Spleen (tissue), 11 donors: ENCODE data around the gene XRCC1. TPM values are rescaled to one million over a fixed set of nuclear protein-coding genes. Genes with fewer than 3 reads are reported as not detected.

ENCODE experiments used
- DNase-seq: peaks from one replicate; pipeline ENCODE4 v3.0.0-alpha.2; 2020
- H3K27ac ChIP-seq, 8 donors: fragments of 200-600 bp; sonication (generic) in 7 of 8; 1 replicate in 4 of 8; 2 replicates in 4 of 8; pipeline versions ENCODE4 v1.5.0 to v1.8.0; 2016 to 2021; ENCODE audit warnings: inconsistent platforms in 4 of 8, mild to moderate bottlenecking in 4 of 8, moderate library complexity in 1 of 8
- H3K27me3 ChIP-seq, 7 donors: fragments of 200-600 bp; sonication (generic) in 6 of 7; replicated peaks in 1 of 7; 1 replicate in 4 of 7; 2 replicates in 3 of 7; pipeline versions ENCODE4 v1.5.0 to v1.8.0; 2016 to 2021; ENCODE audit warnings: inconsistent platforms in 3 of 7, mild to moderate bottlenecking in 1 of 7
- H3K36me3 ChIP-seq, 6 donors: fragments of 200-600 bp; sonication (generic) in 5 of 6; 1 replicate in 4 of 6; 2 replicates in 2 of 6; pipeline versions ENCODE4 v1.5.0 to v1.8.0; 2016 to 2021; ENCODE audit warnings: inconsistent platforms in 2 of 6
- H3K4me1 ChIP-seq, 6 donors: fragments of 200-600 bp; sonication (generic) in 5 of 6; 1 replicate in 3 of 6; 2 replicates in 3 of 6; pipeline versions ENCODE4 v1.5.0 to v1.8.0; 2016 to 2021; ENCODE audit warnings: inconsistent platforms in 3 of 6
- H3K4me3 ChIP-seq, 8 donors: fragments of 200-600 bp; sonication (generic) in 7 of 8; 1 replicate in 4 of 8; 2 replicates in 4 of 8; pipeline versions ENCODE4 v1.5.0 to v1.8.0; 2016 to 2021; ENCODE audit warnings: inconsistent platforms in 4 of 8, mild to moderate bottlenecking in 4 of 8, moderate library complexity in 2 of 8
- H3K9me3 ChIP-seq, 8 donors: fragments of 200-600 bp; sonication (generic) in 7 of 8; 1 replicate in 4 of 8; 2 replicates in 4 of 8; pipeline versions ENCODE4 v1.5.0 to v1.8.0; 2016 to 2021; ENCODE audit warnings: inconsistent platforms in 4 of 8
- CTCF ChIP-seq, 11 experiments: fragments of 200-600 bp in 7 of 11; fragments of 450-650 bp in 4 of 11; sonication (generic) in 4 of 11; IDR thresholded peaks in 8 of 11; conservative IDR thresholded peaks in 3 of 11; 1 replicate in 7 of 11; 2 replicates in 4 of 11; pipeline versions ENCODE4 v1.4.0 to v1.8.0; 2016 to 2021; ENCODE audit warnings: antibody characterized with exemption in 11 of 11, inconsistent platforms in 4 of 11, mild to moderate bottlenecking in 1 of 11
- POLR2A ChIP-seq, 3 donors: fragments of 450-650 bp; IDR thresholded peaks; one replicate each; pipeline ENCODE4 v1.5.1; 2017; ENCODE audit warnings: antibody characterized with exemption in 3 of 3, mild to moderate bottlenecking in 1 of 3
- POLR2AphosphoS5 ChIP-seq, 3 donors: sonication (generic); formaldehyde crosslinking; IDR thresholded peaks; one replicate each; pipeline ENCODE4 v1.5.1; 2017; ENCODE audit warnings: antibody characterized with exemption in 3 of 3
- WGBS, 5 donors: extraction: QIAGEN DNeasy Blood & Tissue Kit in 3 of 5; methylation state at CpG; one replicate each; pipeline versions ENCODE4 v1.1.5 to v1.1.7; 2013 to 2018; 5-methylcytosine and 5-hydroxymethylcytosine counted together
- intact Hi-C: fragments of 100-400 bp; cut with DNase I; formaldehyde crosslinking; loops from one replicate; pipeline ENCODE4 v1.15.0; 2023; ENCODE audit warnings: low total_unique reads
- polyA plus RNA-seq, 3 donors: library from polyadenylated mRNA; stranded (reverse); fragments of 200-250 nt; gene quantifications; one replicate each; pipeline ENCODE4 v1.2.1, GENCODE V29; 2013
- total RNA-seq, 7 donors: library from RNA; depleted of rRNA in 3 of 7; stranded (reverse); fragments of >200 nt in 3 of 7; fragmentation: NEBNext Ultra II Directional in 4 of 7; extraction: Animal tissue kit (Norgen Biotek cat#: 25700) in 4 of 7; gene quantifications; one replicate each; pipeline versions ENCODE4 v1.1.0 to v1.2.1, GENCODE V29; 2016 to 2021
- donor health status: healthy with polysubstance abuse.
- donor health status: DM: no; HTN: no; CAD: no; lungs with moderate emphysema.
- donor health status: DM: no; HTN: no; CAD: no.
- donor health status: Bipolar disorder and iron deficiency.
- donor health status: healthy.
- donor health status: DM: no; HTN: no; CAD: no.
- donor health status: DM: yes; HTN: yes; CAD: no.

Gene XRCC1
- total and polyA plus RNA-seq, 10 donors = 16.0 to 32.0 (median 25.1) TPM

GRCh38 chr19:43532962-43533545 lies 42.3 kb downstream of the XRCC1 start, which contains the start of gene ZNF575:
Gene ZNF575 (plus strand): TSS chr19:43533188. CDS start chr19:43534423, 1,235 bp downstream.
- Histone ChIP-seq H3K27me3 (no peaks in the 10 kb centered on the region), H3K9me3 (peaks cover 0 to under 1% (median 0%) of the 10 kb centered on the region in 8 donors), H3K4me3 (peak within 1 kb of the TSS; percentile 50 to 90 (median 73)), H3K36me3 (peaks cover 0 to 17% (median 5%) of the 10 kb centered on the region in 6 donors), H3K27ac (peak within 1 kb of the TSS; percentile 71 to 95 (median 87)), H3K4me1 (peaks cover 7 to 59% (median 36%) of the 10 kb centered on the region in 6 donors)
- TF ChIP-seq POLR2A (IDR thresholded peaks at IDR 0.05) (no peak), CTCF (IDR thresholded peaks at IDR 0.05 in 8 of 11, conservative IDR thresholded peaks at IDR 0.05 in 3 of 11) (peak in 3 of 11 experiments; percentile 9 to 29 (median 26)), POLR2AphosphoS5 (IDR thresholded peaks at IDR 0.05) (peak; percentile 79 to 86 (median 84))
- intact Hi-C loops = loop anchor here (10.0 kb wide), 1 partner anchor 52 kb away; no protein-coding TSS in a partner anchor
- DNase-seq = peak; percentile 97
- 0 to 1% (median 0%) methylated on average over 29 to 47 of the region's 47 CpGs for WGBS, 5 donors

- intact Hi-C loops = loop anchor here (10.0 kb wide), 1 partner anchor 52 kb away; no protein-coding TSS in a partner anchor
- 1 to 3% (median 1%) methylated on average over 13 to 16 of the region's 16 CpGs for WGBS, 5 donors
These were observed 42.8 kb downstream of the XRCC1 start for GRCh38 chr19:43532571-43532961.

GRCh38 chr19:43527860-43528622 lies 47.3 kb downstream of the XRCC1 start:
- no peak for DNase-seq
- H3K4me1 ChIP-seq = peaks cover 28 to 82% (median 53%) of the 10 kb centered on the region in 6 donors
- WGBS, 5 donors = 60 to 72% (median 67%) methylated on average over 13 of the region's 13 CpGs
- no peaks in the 10 kb centered on the region for H3K9me3 ChIP-seq
- peak overlapping the region in 7 of 8 donors; percentile 81 to 90 (median 86) for H3K27ac ChIP-seq
- H3K4me3 ChIP-seq = peak overlapping the region in 3 of 8 donors; percentile 81 to 90 (median 90)
- peaks cover 0 to 6% (median 0%) of the 10 kb centered on the region in 6 donors for H3K36me3 ChIP-seq
- TF ChIP-seq CTCF (IDR thresholded peaks at IDR 0.05 in 8 of 11, conservative IDR thresholded peaks at IDR 0.05 in 3 of 11) (no peak), POLR2AphosphoS5 (IDR thresholded peaks at IDR 0.05) (no peak), POLR2A (IDR thresholded peaks at IDR 0.05) (no peak)
- intact Hi-C loops = no loop called here
- no peaks in the 10 kb centered on the region for H3K27me3 ChIP-seq

More at GRCh38 chr19:43532571-43532961, 42.8 kb downstream of the XRCC1 start:
- no peaks in the 10 kb centered on the region for H3K27me3 ChIP-seq
- peak overlapping the region; percentile 71 to 95 (median 87) for H3K27ac ChIP-seq
- peak; percentile 87 for DNase-seq
- H3K4me3 ChIP-seq = peak overlapping the region; percentile 50 to 90 (median 73)
- TF ChIP-seq POLR2AphosphoS5 (IDR thresholded peaks at IDR 0.05) (no peak), POLR2A (IDR thresholded peaks at IDR 0.05) (no peak), CTCF (IDR thresholded peaks at IDR 0.05 in 8 of 11, conservative IDR thresholded peaks at IDR 0.05 in 3 of 11) (no peak)
- H3K4me1 ChIP-seq = peaks cover 8 to 64% (median 39%) of the 10 kb centered on the region in 6 donors
- no peaks in the 10 kb centered on the region for H3K9me3 ChIP-seq
- peaks cover 0 to 12% (median under 1%) of the 10 kb centered on the region in 6 donors for H3K36me3 ChIP-seq
